ENCODE results near the gene ATF6B. TPM values are rescaled to one million over a fixed set of nuclear protein-coding genes. Genes with fewer than 3 reads are reported as not detected.

The ATF6B gene
- total and polyA plus RNA-seq, 2 of the 13 experiments (the other 11 are each of a cell fraction or from before 2014, with no cell fraction given) = 18.1 to 44.0 TPM

DNA sequence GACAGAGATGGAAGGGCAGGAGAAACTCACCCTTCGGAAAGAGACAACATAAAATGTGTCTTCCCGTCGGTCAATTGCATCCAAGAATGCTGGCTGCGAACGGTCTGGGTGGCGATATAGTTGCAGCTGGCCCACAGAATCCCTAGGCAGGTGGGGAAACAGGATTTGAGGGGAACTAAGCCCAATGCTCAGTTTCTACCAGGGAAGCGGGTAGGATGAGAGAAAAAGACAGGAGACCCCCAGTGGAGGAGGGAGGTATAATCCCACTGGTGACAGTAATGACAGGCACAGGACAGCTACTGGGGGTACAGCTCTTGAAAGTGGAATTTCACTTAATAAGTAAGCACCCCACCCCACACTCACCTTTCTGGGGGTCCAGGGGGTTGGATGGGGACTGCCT lies 11.4 kb downstream of the ATF6B start (continued):
- TF ChIP-seq, protein P1, sequence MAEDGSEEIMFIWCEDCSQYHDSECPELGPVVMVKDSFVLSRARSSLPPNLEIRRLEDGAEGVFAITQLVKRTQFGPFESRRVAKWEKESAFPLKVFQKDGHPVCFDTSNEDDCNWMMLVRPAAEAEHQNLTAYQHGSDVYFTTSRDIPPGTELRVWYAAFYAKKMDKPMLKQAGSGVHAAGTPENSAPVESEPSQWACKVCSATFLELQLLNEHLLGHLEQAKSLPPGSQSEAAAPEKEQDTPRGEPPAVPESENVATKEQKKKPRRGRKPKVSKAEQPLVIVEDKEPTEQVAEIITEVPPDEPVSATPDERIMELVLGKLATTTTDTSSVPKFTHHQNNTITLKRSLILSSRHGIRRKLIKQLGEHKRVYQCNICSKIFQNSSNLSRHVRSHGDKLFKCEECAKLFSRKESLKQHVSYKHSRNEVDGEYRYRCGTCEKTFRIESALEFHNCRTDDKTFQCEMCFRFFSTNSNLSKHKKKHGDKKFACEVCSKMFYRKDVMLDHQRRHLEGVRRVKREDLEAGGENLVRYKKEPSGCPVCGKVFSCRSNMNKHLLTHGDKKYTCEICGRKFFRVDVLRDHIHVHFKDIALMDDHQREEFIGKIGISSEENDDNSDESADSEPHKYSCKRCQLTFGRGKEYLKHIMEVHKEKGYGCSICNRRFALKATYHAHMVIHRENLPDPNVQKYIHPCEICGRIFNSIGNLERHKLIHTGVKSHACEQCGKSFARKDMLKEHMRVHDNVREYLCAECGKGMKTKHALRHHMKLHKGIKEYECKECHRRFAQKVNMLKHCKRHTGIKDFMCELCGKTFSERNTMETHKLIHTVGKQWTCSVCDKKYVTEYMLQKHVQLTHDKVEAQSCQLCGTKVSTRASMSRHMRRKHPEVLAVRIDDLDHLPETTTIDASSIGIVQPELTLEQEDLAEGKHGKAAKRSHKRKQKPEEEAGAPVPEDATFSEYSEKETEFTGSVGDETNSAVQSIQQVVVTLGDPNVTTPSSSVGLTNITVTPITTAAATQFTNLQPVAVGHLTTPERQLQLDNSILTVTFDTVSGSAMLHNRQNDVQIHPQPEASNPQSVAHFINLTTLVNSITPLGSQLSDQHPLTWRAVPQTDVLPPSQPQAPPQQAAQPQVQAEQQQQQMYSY (CRISPR knock-in tag; IDR thresholded peaks at IDR 0.05) = no peak
- TF ChIP-seq ADNP (CRISPR knock-in tag; IDR thresholded peaks at IDR 0.05) (no peak), MXD4 (CRISPR knock-in tag; IDR thresholded peaks at IDR 0.05) (no peak), TGIF2 (CRISPR knock-in tag; IDR thresholded peaks at IDR 0.05) (no peak), ZNF337 (CRISPR knock-in tag; IDR thresholded peaks at IDR 0.05; ENCODE audit: borderline replicate concordance, low read depth) (no peak), KLF16 (CRISPR knock-in tag; IDR thresholded peaks at IDR 0.05) (no peak), MATR3 (CRISPR knock-in tag; IDR thresholded peaks at IDR 0.05) (no peak), ZNF451 (CRISPR knock-in tag; IDR thresholded peaks at IDR 0.05) (no peak), ZFY (CRISPR knock-in tag; IDR thresholded peaks at IDR 0.05) (no peak)
- TF ChIP-seq, protein P2, sequence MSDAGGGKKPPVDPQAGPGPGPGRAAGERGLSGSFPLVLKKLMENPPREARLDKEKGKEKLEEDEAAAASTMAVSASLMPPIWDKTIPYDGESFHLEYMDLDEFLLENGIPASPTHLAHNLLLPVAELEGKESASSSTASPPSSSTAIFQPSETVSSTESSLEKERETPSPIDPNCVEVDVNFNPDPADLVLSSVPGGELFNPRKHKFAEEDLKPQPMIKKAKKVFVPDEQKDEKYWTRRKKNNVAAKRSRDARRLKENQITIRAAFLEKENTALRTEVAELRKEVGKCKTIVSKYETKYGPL (CRISPR knock-in tag; IDR thresholded peaks at IDR 0.05) = no peak

All from HepG2 (cell line).